ENCODE data around the gene HMCES. TPM values are rescaled to one million over a fixed set of nuclear protein-coding genes. Genes with fewer than 3 reads are reported as not detected.

Gene HMCES
- total RNA-seq, 1 experiment from 2014 or later = 83.6 TPM

DNA sequence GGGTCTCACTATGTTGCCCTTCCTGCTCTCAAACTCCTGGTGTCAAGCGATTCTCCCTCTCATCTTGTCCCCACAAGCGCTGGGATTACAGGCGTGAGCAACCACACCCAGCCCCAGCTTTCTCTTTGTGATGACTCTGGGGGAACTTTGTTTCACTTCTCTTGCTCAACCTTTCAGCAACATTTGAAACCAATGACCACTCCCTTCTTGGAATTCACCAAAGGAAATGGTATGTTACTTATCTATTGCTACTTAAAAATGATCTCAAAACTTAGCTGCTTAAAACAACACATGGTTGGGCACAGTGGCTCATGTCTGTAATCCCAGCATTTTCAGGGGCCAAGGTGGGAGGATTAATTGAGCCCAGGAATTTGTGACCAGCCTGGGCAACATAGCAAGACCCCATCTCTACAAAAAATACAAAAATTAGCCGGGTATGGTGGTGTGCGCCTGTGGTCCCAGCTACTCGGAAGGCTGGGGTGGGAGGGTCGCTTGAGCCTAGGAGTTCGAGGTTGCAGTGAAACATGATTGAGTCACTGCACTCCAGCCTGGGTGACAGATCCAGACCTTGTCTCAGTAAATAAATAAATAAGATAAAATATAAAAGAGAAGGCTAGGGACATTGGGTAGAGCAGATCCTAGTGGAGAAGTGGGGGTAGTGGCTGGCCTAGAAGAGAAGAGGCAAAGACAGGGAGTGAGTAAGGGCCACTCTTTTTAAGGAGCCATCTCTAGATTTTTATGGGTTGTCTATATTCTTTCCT lies 39.5 kb upstream of the HMCES start:
- intact Hi-C loops (cut with micrococcal nuclease; ENCODE audit: unreplicated experiment) = no loop called here
- H3K4me1 Mint-ChIP-seq (ENCODE audit: low read depth, unreplicated experiment) = peaks cover 7% of the 10 kb centered on the region
- H3K36me3 Mint-ChIP-seq (ENCODE audit: insufficient read depth, unreplicated experiment) = no peaks in the 10 kb centered on the region
- DNase-seq = no peak
- no peaks in the 10 kb centered on the region for H3K9me3 Mint-ChIP-seq (ENCODE audit: low read depth, unreplicated experiment)
- CTCF ChIA-PET = interaction anchor here (1.0 kb wide), 1 partner anchor 15 kb away, joined by 5 read pairs; no protein-coding TSS in a partner anchor
- no peak overlapping the region for H3K27ac Mint-ChIP-seq (ENCODE audit: unreplicated experiment)
- no peak overlapping the region for H3K4me3 Mint-ChIP-seq (ENCODE audit: low read depth, unreplicated experiment)
- no TSS peak for BruUV-seq (replicated peaks)
- no peak for TF ChIP-seq CTCF (IDR thresholded peaks at IDR 0.05; ENCODE audit: unreplicated experiment)
- H3K27me3 Mint-ChIP-seq (ENCODE audit: unreplicated experiment) = no peaks in the 10 kb centered on the region

- Mint-ChIP-seq H3K36me3 (ENCODE audit: insufficient read depth, unreplicated experiment) (no peaks in the 10 kb centered on the region), H3K27me3 (ENCODE audit: unreplicated experiment) (no peaks in the 10 kb centered on the region), H3K9me3 (ENCODE audit: low read depth, unreplicated experiment) (no peaks in the 10 kb centered on the region), H3K4me1 (ENCODE audit: low read depth, unreplicated experiment) (peaks cover 8% of the 10 kb centered on the region), H3K4me3 (ENCODE audit: low read depth, unreplicated experiment) (no peak overlapping the region), H3K27ac (ENCODE audit: unreplicated experiment) (no peak overlapping the region)
- DNase-seq = no peak
- intact Hi-C loops (cut with micrococcal nuclease; ENCODE audit: unreplicated experiment) = no loop called here
- BruUV-seq (replicated peaks) = no TSS peak
- CTCF ChIA-PET = interaction anchor here (0.8 to 1.1 kb wide), 2 partner anchors 9 to 270 kb away, joined by 4 read pairs; no protein-coding TSS in a partner anchor
- no peak for TF ChIP-seq CTCF (IDR thresholded peaks at IDR 0.05; ENCODE audit: unreplicated experiment)
Measured at GRCh38 chr3:129239991-129240390, 38.7 kb upstream of the HMCES start.

DNA sequence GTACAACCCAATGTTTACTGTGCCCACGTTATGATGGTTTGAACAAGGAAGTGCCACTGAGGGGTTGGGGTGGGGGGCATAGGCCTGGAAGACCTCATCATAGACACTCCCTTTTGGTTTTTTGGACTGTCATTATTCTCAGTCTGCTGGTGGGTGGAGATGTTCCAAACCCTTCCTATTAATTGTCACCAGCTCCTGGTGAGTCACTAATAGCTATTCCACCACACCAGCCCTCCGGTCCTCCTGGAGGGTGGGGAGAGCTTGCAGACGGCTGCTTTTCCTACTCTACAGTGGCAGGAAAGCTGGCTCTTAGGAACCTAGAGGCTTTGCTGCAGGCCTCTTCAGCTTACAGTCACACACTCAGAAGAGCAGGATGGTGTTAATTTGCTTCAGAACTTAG lies 38.2 kb upstream of the HMCES start:
- H3K4me1 Mint-ChIP-seq (ENCODE audit: low read depth, unreplicated experiment) = peaks cover 12% of the 10 kb centered on the region
- no peaks in the 10 kb centered on the region for H3K9me3 Mint-ChIP-seq (ENCODE audit: low read depth, unreplicated experiment)
- TF ChIP-seq CTCF (IDR thresholded peaks at IDR 0.05; ENCODE audit: unreplicated experiment) = no peak
- H3K27me3 Mint-ChIP-seq (ENCODE audit: unreplicated experiment) = no peaks in the 10 kb centered on the region
- BruUV-seq (replicated peaks) = no TSS peak
- H3K27ac Mint-ChIP-seq (ENCODE audit: unreplicated experiment) = no peak overlapping the region
- no peak overlapping the region for H3K4me3 Mint-ChIP-seq (ENCODE audit: low read depth, unreplicated experiment)
- CTCF ChIA-PET = interaction anchor here (0.8 to 1.1 kb wide), 2 partner anchors 10 to 270 kb away, joined by 4 read pairs; no protein-coding TSS in a partner anchor
- H3K36me3 Mint-ChIP-seq (ENCODE audit: insufficient read depth, unreplicated experiment) = peaks cover 1% of the 10 kb centered on the region
- intact Hi-C loops (cut with micrococcal nuclease; ENCODE audit: unreplicated experiment) = no loop called here
- DNase-seq = no peak

DNA sequence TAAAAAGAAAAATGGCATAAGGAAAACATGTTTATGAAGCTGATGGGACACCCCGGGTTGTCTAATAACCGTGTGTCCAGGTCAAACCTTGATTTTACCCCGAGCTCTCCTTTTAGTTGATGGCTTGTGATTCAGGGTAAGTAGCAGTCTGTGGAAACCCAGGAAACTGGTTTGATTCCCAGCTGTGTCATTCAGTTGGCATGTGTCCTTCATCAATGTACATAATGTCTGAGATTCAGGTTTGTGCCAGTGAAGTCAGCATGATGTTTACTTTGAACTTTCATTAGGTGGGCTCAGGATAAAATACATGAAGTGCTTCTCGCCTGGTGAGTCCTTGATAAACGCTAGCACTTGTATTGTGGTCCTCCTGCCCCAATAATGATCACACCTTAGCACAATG lies 33.5 kb upstream of the HMCES start:
- Mint-ChIP-seq H3K4me1 (ENCODE audit: low read depth, unreplicated experiment) (peaks cover 28% of the 10 kb centered on the region), H3K36me3 (ENCODE audit: insufficient read depth, unreplicated experiment) (peaks cover 27% of the 10 kb centered on the region), H3K9me3 (ENCODE audit: low read depth, unreplicated experiment) (no peaks in the 10 kb centered on the region), H3K27me3 (ENCODE audit: unreplicated experiment) (no peaks in the 10 kb centered on the region), H3K4me3 (ENCODE audit: low read depth, unreplicated experiment) (peak overlapping the region; percentile 33), H3K27ac (ENCODE audit: unreplicated experiment) (peak overlapping the region; percentile 34)
- TF ChIP-seq CTCF (IDR thresholded peaks at IDR 0.05; ENCODE audit: unreplicated experiment) = no peak
- DNase-seq = no peak
- intact Hi-C loops (cut with micrococcal nuclease; ENCODE audit: unreplicated experiment) = loop anchor here (1.0 to 5.0 kb wide), 5 partner anchors 66 to 275 kb away; partner anchors contain the start of gene ISY1
- CTCF ChIA-PET = interaction anchor here (0.7 to 2.9 kb wide), 20 partner anchors 14 to 279 kb away, joined by 3 to 42 read pairs (median 6); partner anchors contain the start of genes CNBP, ISY1 and RAB43
- BruUV-seq (replicated peaks) = no TSS peak
